Natural killer cell treated with Interleukin-12 subunit alpha and Interleukin-12 subunit beta and Interleukin-15 and Interleukin-18, amount 100 ng/mL, for 72 hours (primary cell): ENCODE measurements around the gene CACNA1S. TPM values are rescaled to one million over a fixed set of nuclear protein-coding genes. Genes with fewer than 3 reads are reported as not detected.

Experiments
- ATAC-seq, 2 donors: fragments of 150-1000 bp; cut with Tn5 transposase in 1 of 2; sonication (Bioruptor Pico), chemical (Tn5 transposase) in 1 of 2; 2 replicates each; pipeline ENCODE4 v1.10.0; 2021
- DNase-seq: peaks from one replicate; pipeline ENCODE4 v3.0.0; 2022; ENCODE audit warnings: low spot score
- H3K27ac Mint-ChIP-seq, 2 donors: 1 replicate in 1 of 2; 2 replicates in 1 of 2; pipeline ENCODE4 v1.8.0; 2022; ENCODE audit warnings: mixed read lengths in 2 of 2, mild to moderate bottlenecking in 1 of 2, moderate library complexity in 1 of 2
- H3K27me3 Mint-ChIP-seq, 2 donors: 1 replicate in 1 of 2; 2 replicates in 1 of 2; pipeline ENCODE4 v1.8.0; 2022; ENCODE audit warnings: mixed read lengths in 2 of 2
- H3K36me3 Mint-ChIP-seq: one replicate; pipeline ENCODE4 v1.8.0; 2022; ENCODE audit warnings: mixed read lengths
- H3K4me1 Mint-ChIP-seq, 2 donors: 1 replicate in 1 of 2; 2 replicates in 1 of 2; pipeline ENCODE4 v1.8.0; 2022; ENCODE audit warnings: low read depth in 2 of 2, mixed read lengths in 2 of 2, mild to moderate bottlenecking in 1 of 2
- H3K4me3 Mint-ChIP-seq: one replicate; pipeline ENCODE4 v1.8.0; 2022; ENCODE audit warnings: mixed read lengths
- H3K9me3 Mint-ChIP-seq: 2 replicates; pipeline ENCODE4 v1.8.0; 2022; ENCODE audit warnings: mixed read lengths
- total RNA-seq, 2 donors: library from RNA; stranded (reverse); gene quantifications; one replicate each; pipeline ENCODE4 v1.2.3, GENCODE V29; 2022

The CACNA1S gene
- total RNA-seq, 2 donors from 2014 or later: not detected

DNA sequence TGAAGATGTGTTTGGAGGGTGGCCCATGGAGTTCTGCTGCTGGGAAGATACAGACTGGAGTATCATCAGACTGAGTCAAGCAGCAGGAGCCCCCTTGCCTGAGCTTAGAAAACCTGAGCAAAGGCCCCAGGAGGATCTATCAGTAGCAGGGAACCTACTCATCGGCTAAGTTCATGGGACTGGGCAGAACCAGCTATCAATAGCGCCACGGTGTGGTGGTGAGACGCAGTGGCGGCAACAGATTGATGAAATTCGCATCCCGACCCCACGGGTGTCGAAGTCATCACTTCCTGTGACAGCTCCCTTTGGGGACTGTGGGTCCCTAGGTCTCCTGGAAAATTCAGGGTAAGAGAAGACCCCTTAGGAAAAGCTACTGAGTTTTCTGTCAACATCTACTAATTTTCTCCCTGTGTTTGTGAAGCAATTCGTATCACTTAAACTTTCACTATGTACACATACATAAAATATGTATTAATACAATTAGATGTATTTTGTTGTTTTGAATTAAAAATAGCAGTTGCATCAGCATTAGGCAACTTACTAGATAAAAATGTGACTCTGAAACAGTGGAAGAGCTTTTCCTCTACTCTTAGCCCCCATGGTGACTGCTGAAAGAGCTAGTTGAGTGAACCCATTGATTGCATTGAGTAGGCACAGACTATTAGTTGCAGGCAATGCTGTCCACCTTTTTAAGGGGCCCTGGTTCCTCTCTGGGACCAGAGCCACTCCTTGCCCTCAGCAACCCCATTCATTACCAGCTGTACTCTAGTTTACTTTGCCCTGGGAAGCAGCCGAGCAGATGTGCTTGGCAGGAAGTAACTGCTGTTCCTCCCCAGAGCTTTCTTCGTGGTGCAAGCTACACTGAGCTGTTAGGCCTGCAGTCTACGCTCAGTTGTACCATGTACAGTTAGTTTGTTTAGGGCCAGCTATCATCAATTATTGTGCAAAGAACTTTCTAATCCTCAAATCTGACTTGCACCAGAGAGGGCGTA lies 7.3 kb upstream of the CACNA1S start:
- no peak overlapping the region for H3K27ac Mint-ChIP-seq
- no peaks in the 10 kb centered on the region for H3K36me3 Mint-ChIP-seq

DNA sequence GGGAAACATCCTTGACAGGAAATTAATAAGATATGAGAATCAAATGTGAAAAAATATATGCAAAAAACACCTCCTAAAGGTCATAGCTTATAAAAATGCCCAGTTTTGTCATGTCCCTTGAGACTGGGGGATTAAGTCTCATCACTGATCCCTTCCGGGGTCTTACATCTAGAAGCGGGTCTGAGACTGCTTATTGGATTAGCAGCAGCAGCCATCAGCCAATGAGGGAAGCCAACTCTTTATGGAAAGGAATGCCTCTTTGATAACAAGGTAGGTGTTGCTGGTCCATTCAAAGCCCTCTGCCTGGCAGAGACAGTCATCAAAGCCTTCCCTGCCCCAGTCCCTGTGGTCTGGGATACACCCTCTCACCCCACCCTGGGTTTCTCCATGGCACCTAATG lies 3.9 kb upstream of the CACNA1S start:
- ATAC-seq (no peak), DNase-seq (no peak)
- Mint-ChIP-seq H3K36me3 (no peaks in the 10 kb centered on the region), H3K27ac (no peak overlapping the region), H3K4me1 (peaks cover 0 to 4% of the 10 kb centered on the region in 2 donors), H3K9me3 (no peaks in the 10 kb centered on the region), H3K27me3 (peaks cover 7 to 9% of the 10 kb centered on the region in 2 donors), H3K4me3 (peak overlapping the region; percentile 15)

More for the DNA sequence above, 7.3 kb upstream of the CACNA1S start:
- Mint-ChIP-seq H3K9me3 (no peaks in the 10 kb centered on the region), H3K4me3 (no peak overlapping the region), H3K27me3 (peaks cover 9 to 17% of the 10 kb centered on the region in 2 donors), H3K4me1 (peaks cover 0 to 2% of the 10 kb centered on the region in 2 donors)
- DNase-seq (no peak), ATAC-seq (peak; percentile 47 to 52)

DNA sequence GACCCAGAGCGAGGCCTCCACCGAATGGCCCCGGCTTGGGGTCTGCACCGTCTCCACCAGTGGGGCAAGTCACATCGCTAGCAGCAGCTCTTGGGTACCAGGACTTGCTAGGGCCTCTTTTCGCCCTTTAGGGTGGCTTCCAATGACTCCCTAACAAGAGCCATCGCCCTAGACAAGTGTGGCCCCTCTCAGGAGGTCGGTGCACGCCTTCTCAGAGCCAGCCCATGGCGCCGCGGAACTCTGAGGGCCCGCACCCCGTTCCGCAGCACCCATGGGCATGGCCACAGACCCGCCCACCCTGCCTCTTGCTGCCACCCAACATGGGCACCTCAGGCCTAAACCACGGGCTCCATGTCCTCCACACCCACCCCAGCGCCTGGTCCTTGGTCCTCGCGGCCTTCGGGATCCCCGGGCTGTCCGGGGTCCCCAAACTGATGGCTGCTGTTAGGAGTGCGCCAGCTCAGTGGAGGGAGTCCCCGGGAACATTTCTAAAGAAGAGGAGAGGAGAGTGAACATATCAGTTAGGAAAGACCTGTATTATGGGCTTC lies 3.2 kb upstream of the CACNA1S start:
- H3K4me1 Mint-ChIP-seq: peaks cover 0 to 4% of the 10 kb centered on the region in 2 donors
- no peak overlapping the region for H3K27ac Mint-ChIP-seq
- no peak overlapping the region for H3K4me3 Mint-ChIP-seq
- no peak for DNase-seq
- H3K27me3 Mint-ChIP-seq: peaks cover 7 to 9% of the 10 kb centered on the region in 2 donors
- ATAC-seq: no peak
- no peaks in the 10 kb centered on the region for H3K36me3 Mint-ChIP-seq
- H3K9me3 Mint-ChIP-seq: no peaks in the 10 kb centered on the region

DNA sequence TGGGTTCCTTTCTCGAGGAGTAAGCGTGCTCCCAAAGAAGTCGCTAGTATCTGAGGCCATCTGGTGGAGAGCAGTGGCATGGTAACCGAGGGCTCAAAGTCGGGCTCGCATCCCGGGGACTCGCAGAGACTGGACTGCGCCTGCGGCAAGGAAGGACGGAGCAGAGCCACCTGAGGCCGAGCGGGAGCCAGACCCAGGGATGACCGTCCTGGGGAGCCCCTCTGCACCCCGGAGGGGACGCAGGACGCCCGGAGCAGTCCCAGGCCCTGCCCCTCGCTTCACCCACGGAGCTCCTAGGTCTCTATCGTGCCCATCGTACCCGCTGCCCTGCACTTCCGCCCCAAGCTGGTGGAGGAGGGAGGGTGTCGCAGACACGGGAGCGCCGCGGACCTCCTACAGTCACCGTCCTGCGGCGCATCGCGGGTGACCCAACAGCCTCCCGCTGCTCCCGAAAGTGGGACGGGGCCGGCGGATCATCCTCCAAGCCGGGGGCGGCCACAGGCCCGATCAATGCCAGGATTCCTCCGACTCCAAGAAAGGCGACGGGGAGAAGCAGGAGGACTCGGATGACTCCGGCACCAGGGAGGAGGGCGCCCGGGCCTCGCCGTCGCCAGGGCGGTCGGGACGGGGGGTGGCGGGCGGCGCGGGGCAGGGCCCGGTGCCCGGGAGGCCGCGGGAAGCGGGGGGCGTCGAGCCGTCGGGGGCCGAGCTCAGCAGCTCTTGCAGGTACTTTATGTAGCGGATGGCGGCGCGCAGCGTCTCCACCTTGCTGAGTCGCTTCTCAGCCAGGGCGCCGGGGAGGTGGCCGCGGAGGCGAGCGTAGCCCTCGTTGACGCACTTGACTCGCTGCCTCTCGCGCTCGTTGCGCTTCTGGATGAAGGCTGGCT lies 2.3 kb upstream of the CACNA1S start:
- peak; percentile 82 for DNase-seq
- peak; percentile 89 to 91 for ATAC-seq
- H3K9me3 Mint-ChIP-seq: no peaks in the 10 kb centered on the region
- no peak overlapping the region for H3K27ac Mint-ChIP-seq
- H3K4me3 Mint-ChIP-seq: peak overlapping the region; percentile 90
- H3K36me3 Mint-ChIP-seq: no peaks in the 10 kb centered on the region
- peaks cover 6 to 7% of the 10 kb centered on the region in 2 donors for H3K27me3 Mint-ChIP-seq
- peaks cover 0 to 4% of the 10 kb centered on the region in 2 donors for H3K4me1 Mint-ChIP-seq

DNA sequence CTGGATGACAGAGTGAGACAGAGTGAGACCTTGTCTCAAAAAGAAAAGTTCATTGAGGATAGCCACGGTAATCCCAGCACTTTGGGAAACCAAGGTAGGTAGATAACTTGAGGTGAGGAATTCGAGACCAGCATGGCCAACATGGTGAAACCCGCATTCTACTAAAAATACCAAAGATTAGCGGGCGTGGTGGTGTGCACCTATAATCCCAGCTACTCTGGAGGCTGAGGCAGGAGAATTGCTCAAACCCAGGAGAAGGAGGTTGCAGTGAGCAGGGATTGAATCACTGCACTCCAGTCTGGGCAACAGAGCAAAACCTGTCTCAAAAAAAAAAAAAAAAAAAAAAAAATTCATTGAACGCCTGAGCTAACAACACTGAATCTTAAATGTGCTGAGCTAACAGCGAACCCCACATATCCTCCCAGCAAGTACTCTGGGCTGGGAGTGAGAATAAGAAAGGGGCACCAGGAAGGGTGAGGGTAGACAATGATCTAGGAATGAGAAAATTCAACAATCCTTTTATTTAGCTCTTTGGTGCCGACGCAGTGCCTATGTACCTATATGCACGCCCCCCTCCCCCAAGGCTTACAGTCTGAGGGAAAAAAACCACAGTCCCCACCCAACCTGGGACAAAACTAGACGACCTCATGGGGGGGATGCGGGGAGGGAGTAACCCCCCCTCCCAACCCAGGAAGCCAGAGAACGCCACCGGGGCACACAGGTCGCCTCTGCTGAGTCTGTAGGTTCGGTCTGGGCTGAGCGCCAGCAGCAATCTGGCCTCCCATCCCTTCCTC lies 1.4 kb upstream of the CACNA1S start:
- H3K9me3 Mint-ChIP-seq: no peaks in the 10 kb centered on the region
- DNase-seq (no peak), ATAC-seq (no peak)
- H3K27ac Mint-ChIP-seq: no peak overlapping the region
- peak overlapping the region; percentile 90 for H3K4me3 Mint-ChIP-seq
- peaks cover 0 to 4% of the 10 kb centered on the region in 2 donors for H3K4me1 Mint-ChIP-seq
- H3K36me3 Mint-ChIP-seq: no peaks in the 10 kb centered on the region
- H3K27me3 Mint-ChIP-seq: peaks cover 6 to 7% of the 10 kb centered on the region in 2 donors

DNA sequence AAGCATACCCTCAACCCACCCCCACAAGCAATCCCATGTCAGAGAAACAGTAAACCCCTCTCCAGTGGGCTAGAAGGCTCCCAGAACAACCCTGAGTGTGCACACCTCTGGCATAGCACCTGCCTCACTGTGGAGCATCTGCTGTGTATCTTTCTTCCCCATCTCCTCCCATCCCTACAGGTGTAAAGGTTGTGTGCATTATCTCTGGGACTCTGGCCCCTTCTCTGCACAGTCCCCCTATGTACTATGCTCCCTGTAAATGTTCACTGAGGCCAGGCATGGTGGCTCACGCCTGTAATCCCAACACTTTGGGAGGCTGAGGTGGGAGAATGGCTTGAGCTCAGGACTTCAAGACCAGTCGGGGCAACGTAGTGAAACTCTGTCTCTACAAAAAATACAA lies 700 bp upstream of the CACNA1S start:
- Mint-ChIP-seq H3K4me1 (peaks cover 0 to 4% of the 10 kb centered on the region in 2 donors), H3K27ac (no peak overlapping the region), H3K36me3 (no peaks in the 10 kb centered on the region), H3K9me3 (no peaks in the 10 kb centered on the region), H3K4me3 (peak overlapping the region; percentile 3), H3K27me3 (peaks cover 6% of the 10 kb centered on the region in 2 donors)
- no peak for DNase-seq
- no peak for ATAC-seq

DNA sequence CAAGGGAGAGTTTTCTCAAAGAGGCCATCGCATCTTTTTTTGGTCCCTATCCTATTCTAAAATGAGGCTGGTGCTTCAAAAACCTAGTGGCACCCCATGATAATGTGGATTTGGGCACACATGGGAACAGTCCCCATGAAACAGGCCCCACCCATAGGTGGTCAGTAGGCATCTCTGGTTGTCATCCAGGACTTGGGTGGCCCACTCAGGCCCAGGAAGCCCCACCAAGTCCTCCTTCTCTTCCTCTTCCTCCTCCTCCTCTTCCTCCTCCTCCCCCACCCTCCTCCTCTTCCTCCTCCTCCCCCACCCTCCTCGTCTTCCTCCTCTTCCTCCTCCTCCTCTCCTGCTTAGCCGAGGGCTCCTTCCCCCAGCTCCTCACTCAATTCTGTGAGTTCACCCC lies 554 bp downstream of the CACNA1S start:
- H3K27me3 Mint-ChIP-seq: peaks cover 0 to 4% of the 10 kb centered on the region in 2 donors
- DNase-seq (no peak), ATAC-seq (no peak)
- H3K4me3 Mint-ChIP-seq: no peak overlapping the region
- H3K36me3 Mint-ChIP-seq: no peaks in the 10 kb centered on the region
- H3K4me1 Mint-ChIP-seq: peaks cover 0 to 4% of the 10 kb centered on the region in 2 donors
- no peaks in the 10 kb centered on the region for H3K9me3 Mint-ChIP-seq
- H3K27ac Mint-ChIP-seq: peak overlapping the region in 1 of 2 donors; percentile 18

DNA sequence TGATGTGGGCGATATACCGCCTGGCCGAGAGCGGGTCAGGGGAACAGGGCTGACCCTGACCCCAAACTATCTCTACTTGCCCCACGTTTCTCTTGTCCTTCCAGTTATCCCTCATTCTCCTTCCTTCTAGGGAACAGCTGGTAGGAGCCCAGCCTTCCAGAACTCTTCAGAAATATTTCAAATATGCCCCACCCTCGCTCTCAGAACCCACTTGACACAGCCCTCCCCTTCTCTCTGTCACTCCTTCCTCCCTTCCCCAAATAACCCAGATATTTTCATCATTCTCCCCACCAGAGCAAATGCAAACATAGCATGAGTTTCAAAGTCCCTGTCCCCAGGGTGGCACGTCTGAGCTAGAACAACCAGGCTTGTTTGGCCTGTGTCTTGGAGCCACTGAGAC lies 1.1 kb downstream of the CACNA1S start:
- ATAC-seq: no peak
- Mint-ChIP-seq H3K4me1 (peaks cover 0 to 4% of the 10 kb centered on the region in 2 donors), H3K9me3 (no peaks in the 10 kb centered on the region), H3K36me3 (no peaks in the 10 kb centered on the region), H3K4me3 (no peak overlapping the region), H3K27me3 (peaks cover 0 to 4% of the 10 kb centered on the region in 2 donors), H3K27ac (peak overlapping the region in 1 of 2 donors; percentile 18)
- DNase-seq: no peak

DNA sequence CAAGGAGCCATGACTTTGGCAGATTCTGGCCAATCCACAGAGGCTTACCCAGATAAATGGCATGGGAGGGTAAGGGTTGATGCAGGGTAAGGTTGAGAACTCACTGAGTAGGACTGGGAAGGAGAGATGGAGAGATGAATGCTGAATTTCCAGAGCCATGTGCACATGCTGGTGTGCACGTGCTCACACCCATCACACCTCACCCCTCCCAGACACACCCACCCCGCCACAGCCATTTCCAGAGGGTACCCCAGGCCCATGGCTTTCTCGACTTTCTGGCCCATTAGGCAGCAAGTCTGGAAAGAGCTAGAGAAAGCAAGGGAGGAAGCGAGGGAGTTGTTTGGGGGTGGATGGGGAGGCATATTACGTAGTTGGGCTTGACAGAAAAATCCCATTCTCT lies 1.6 kb downstream of the CACNA1S start:
- ATAC-seq (no peak), DNase-seq (no peak)
- Mint-ChIP-seq H3K27me3 (peaks cover 0 to 4% of the 10 kb centered on the region in 2 donors), H3K27ac (no peak overlapping the region), H3K36me3 (no peaks in the 10 kb centered on the region), H3K9me3 (no peaks in the 10 kb centered on the region), H3K4me3 (no peak overlapping the region), H3K4me1 (peaks cover 0 to 4% of the 10 kb centered on the region in 2 donors)

DNA sequence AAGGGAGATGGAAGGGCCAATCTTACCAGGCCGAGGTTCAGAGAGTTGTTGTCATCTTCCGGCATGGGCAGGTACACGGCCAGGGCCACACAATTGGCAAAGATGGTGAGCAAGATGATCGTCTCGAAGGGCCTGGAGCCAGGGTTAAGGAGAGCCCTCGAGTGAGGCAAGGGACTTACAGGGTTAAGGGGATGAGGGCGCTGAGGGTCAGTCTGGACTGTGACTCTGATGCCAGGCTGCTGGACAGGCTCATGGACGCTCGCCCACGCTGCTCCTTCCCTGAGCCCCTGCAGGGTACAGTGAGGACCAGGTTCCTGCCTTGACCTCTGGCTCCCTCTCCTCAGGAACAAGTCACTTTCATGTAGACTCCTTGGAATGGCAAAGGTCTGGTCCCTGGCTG lies 2.1 kb downstream of the CACNA1S start:
- ATAC-seq (no peak), DNase-seq (no peak)
- H3K27me3 Mint-ChIP-seq: peaks cover 0 to 4% of the 10 kb centered on the region in 2 donors
- no peak overlapping the region for H3K4me3 Mint-ChIP-seq
- H3K27ac Mint-ChIP-seq: no peak overlapping the region
- no peaks in the 10 kb centered on the region for H3K36me3 Mint-ChIP-seq
- no peaks in the 10 kb centered on the region for H3K9me3 Mint-ChIP-seq
- peaks cover 0 to 4% of the 10 kb centered on the region in 2 donors for H3K4me1 Mint-ChIP-seq

DNA sequence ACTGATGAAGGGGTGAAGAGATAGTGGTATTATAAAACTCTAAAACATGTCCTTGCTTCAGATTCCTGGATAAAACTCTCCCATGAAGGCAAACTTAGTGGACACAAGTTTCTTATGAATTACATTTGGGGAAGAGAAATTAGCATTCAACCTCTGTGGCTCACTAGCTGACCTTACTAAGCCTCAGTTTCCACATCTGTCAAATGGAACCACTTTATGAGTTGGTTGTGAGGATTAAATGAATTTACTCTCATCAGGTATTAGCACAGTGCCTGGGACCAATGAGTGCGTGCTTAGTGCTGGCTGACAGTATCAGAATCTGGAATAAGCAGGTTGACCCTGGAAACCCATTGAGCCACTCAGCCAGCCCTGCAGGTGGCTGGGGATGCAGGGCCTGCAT lies 2.6 kb downstream of the CACNA1S start:
- DNase-seq (no peak), ATAC-seq (no peak)
- Mint-ChIP-seq H3K4me1 (peaks cover 0 to 4% of the 10 kb centered on the region in 2 donors), H3K4me3 (no peak overlapping the region), H3K36me3 (no peaks in the 10 kb centered on the region), H3K9me3 (no peaks in the 10 kb centered on the region), H3K27me3 (peaks cover 0 to 4% of the 10 kb centered on the region in 2 donors), H3K27ac (no peak overlapping the region)

DNA sequence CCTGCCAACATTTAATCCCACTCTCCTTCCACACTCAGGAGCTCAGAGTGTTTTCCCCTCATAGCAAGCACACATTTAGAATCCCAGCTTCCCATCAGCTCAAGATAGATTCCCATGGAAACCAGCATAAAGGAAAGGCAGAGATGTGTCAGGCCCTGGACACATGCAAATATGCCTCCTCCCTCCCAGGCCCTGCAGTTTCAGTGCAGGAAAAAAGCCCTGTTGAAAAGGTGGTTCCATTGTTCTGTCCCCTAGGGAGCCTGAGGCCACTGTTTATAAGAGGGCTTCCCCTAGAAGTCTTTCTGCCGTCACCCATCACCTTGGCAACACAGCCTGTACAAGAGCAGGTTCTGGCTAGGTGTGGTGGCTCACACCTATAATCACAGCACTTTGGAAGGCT lies 3.6 kb downstream of the CACNA1S start:
- Mint-ChIP-seq H3K4me3 (no peak overlapping the region), H3K4me1 (no peaks in the 10 kb centered on the region), H3K36me3 (no peaks in the 10 kb centered on the region), H3K27ac (no peak overlapping the region), H3K27me3 (peaks cover 0 to 4% of the 10 kb centered on the region in 2 donors), H3K9me3 (no peaks in the 10 kb centered on the region)
- DNase-seq (no peak), ATAC-seq (no peak)

DNA sequence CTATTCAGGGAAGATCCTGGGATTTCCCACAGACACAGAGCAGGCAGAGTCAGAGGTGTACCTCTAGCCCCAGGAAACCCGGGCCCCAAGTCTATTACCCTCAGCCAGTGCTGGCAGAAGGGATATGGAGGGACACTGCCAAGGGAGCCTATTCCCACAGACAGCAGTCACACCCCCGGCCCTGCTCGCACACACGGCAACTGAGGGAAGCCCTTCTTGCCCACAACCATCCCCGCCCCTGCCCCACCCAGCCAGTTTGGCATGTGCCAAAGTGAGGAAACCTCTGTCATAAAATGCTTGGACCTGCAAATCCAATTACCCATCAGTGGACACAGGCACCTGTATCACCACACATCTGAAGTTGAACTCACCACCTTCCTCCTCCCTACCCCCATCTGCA lies 6.5 kb downstream of the CACNA1S start:
- Mint-ChIP-seq H3K27me3 (peaks cover 0 to 3% of the 10 kb centered on the region in 2 donors), H3K27ac (no peak overlapping the region), H3K4me3 (no peak overlapping the region), H3K36me3 (no peaks in the 10 kb centered on the region), H3K4me1 (no peaks in the 10 kb centered on the region), H3K9me3 (no peaks in the 10 kb centered on the region)
- DNase-seq (no peak), ATAC-seq (no peak)
